G401 (cell line): ENCODE measurements around the gene MAP1S. TPM values are rescaled to one million over a fixed set of nuclear protein-coding genes. Genes with fewer than 3 reads are reported as not detected.

ENCODE experiments used
- DNase-seq: peaks from one replicate; pipeline ENCODE4 v3.0.0-alpha.2; 2015; ENCODE audit warnings: low spot score
- in situ Hi-C: cut with HindIII; loops from 2 replicates; pipeline ENCODE4 v1.10.0; 2016; ENCODE audit warnings: low sequenced_read_pairs, mixed read lengths
- total RNA-seq: library from RNA; depleted of rRNA; stranded (reverse); fragments of >200 nt; shearing (Covaris generic); gene quantifications from 2 replicates; pipeline ENCODE4 v1.2.3, GENCODE V29; 2014

The MAP1S gene
- total RNA-seq, 1 experiment from 2014 or later = 41.7 TPM

DNA sequence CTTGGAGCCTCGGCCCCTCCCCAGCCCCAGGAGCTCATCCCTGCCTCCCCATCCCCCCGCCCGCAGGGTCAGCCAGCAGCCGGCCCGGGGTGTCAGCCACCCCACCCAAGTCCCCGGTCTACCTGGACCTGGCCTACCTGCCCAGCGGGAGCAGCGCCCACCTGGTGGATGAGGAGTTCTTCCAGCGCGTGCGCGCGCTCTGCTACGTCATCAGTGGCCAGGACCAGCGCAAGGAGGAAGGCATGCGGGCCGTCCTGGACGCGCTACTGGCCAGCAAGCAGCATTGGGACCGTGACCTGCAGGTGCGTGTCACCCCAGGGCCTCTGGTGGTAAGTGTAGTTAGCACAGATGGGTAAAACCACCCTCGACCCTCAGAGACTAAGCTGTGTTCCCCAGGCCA, 13.8 kb downstream of the MAP1S start:
- in situ Hi-C loops = no loop called here
- DNase-seq = no peak

GRCh38 chr19:17734146-17734545, 14.9 kb downstream of the MAP1S start:
- in situ Hi-C loops = no loop called here
- DNase-seq = no peak

- in situ Hi-C loops = no loop called here
- DNase-seq = no peak
Measured at GRCh38 chr19:17735410-17735809, 16.1 kb downstream of the MAP1S start.

DNA sequence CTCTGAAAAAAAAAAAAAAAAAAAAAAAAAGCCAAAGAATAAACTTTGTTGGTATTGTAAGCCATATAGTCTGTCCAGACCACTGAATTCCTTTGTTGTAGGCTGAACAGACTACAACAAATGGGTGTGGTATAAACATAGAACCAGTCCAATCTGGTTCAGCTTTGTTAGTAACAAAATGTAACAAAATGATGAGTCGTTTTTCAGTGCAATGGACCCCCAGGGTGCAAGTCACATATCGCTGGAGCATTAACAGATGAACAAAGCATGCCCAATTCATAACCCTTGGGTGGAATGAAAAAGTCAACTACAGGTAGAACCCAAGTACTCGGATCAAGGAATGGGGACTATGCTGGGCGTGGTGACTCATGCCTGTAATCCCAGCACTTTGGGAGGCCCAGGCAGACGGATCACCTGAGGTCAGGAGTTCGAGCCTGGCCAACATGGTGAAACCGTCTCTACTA, 18.4 kb downstream of the MAP1S start:
- in situ Hi-C loops = no loop called here
- no peak for DNase-seq

GRCh38 chr19:17739121-17739875, 20.0 kb downstream of the MAP1S start:
- in situ Hi-C loops = no loop called here
- no peak for DNase-seq

- in situ Hi-C loops = no loop called here
Measured at GRCh38 chr19:17741456-17741855, 22.2 kb downstream of the MAP1S start.

DNA sequence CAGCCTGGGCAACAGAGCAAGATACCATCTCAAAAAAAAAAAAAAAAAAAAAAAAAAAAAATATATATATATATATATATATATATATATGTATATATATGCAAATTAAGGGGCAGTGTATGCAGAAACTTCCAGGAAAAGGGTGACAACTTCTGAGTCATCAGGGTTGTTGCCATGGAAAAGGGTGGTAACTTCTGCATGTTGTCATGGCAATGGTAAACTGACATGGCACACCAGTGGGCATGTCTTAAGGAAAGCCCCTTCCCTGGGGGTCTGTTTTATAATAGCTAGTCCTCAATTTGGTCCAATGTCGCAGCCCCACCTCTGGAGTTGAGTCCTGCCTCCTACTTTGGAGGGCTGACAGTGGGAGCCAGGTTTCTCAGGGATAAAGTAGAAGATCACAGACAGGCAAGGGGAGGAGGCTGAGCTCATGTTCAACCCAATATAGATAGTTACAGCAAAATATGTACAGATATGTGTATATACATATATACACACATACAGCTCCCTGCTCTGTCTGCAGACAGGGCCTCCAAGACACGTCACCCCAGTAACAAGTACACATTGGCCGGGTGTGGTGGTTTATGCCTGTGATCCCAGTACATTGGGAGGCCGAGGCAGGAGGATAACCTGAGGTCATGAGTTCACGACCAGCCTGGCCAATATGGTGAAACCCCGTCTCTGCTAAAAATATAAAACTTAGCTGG, 24.7 kb downstream of the MAP1S start:
- DNase-seq = no peak
- in situ Hi-C loops = no loop called here

More at GRCh38 chr19:17741456-17741855, 22.2 kb downstream of the MAP1S start:
- no peak for DNase-seq

DNA sequence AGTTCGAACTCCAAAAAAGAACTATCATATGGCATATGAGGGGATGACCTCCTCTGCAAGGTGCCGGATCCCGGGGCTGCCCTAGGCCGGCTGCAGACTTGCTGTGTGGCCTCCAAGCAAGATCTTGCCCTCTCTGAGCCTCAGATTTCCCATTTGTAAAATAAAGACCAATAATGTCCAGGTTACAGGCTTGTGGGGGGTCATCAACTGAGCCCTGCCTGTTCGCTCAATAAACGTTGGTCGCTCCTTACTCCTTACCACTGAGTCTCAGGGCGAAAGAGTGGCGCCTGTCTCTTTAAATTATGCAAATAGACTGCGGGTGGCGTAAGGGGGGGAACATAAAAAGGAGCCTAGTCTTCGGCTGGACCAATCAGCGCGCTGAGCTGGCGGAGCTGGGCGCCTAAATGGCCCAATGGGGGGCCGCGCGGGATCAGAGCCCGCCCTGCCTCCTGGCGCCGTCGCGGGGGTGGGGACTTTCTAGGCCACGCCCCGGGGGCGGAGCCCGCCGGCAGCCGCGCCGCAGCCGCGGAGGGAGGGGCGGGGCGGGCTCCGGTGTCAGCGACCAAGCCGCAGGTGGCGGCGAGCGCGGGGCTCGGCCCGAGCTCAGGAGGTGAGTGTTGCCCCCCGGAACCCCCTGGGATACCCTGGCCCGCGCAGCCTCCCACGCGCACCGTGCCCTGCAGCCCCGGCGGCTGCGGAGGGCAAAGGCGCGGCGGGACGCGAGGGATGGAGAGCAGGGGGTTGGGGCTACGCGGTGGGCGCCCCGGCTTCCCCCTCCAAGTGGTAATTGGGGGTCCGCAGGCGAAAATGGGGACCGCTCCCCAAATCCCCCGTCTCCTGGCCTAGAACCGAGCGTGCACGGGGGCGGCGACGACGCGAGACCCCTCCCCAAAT, 28.2 kb downstream of the MAP1S start:
- in situ Hi-C loops = no loop called here
- peak; percentile 98 for DNase-seq

GRCh38 chr19:17748884-17749638, 29.8 kb downstream of the MAP1S start:
- no peak for DNase-seq
- in situ Hi-C loops = no loop called here

GRCh38 chr19:17749912-17750317, 30.6 kb downstream of the MAP1S start:
- in situ Hi-C loops = no loop called here
- peak; percentile 30 for DNase-seq

- in situ Hi-C loops = no loop called here
- DNase-seq = no peak
Measured at GRCh38 chr19:17751103-17751911, 32.0 kb downstream of the MAP1S start, which contains the start of gene FCHO1. FCHO1 (plus strand) TSS chr19:17751477; CDS start chr19:17755165, 3,688 bp downstream.

- no peak for DNase-seq
- in situ Hi-C loops = no loop called here
Measured at GRCh38 chr19:17751912-17752273, 32.6 kb downstream of the MAP1S start.

- no peak for DNase-seq
- in situ Hi-C loops = no loop called here
Measured at GRCh38 chr19:17752865-17753639, 33.8 kb downstream of the MAP1S start.

DNA sequence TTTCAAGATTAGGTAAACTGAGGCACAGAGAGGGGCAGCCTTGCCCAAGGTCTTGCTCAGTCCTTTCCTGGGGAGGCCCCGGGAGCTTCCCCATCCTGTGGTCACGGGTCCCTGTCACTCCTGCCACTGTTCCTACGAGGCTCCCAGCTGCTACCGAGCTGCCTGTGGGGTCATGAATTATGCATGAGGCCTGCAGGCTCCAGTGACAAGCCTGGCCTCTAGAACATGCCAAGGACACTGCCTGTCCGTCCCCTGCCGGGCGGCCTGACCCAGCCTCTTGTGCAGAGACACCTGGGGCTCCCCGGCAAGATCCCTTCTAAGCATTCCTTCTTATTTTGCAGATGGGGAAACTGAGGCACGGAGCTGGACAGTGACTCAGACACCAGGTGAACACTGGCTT, 34.7 kb downstream of the MAP1S start:
- DNase-seq = no peak
- in situ Hi-C loops = no loop called here

- DNase-seq = no peak
- in situ Hi-C loops = no loop called here
Measured at GRCh38 chr19:17754634-17755442, 35.6 kb downstream of the MAP1S start.

DNA sequence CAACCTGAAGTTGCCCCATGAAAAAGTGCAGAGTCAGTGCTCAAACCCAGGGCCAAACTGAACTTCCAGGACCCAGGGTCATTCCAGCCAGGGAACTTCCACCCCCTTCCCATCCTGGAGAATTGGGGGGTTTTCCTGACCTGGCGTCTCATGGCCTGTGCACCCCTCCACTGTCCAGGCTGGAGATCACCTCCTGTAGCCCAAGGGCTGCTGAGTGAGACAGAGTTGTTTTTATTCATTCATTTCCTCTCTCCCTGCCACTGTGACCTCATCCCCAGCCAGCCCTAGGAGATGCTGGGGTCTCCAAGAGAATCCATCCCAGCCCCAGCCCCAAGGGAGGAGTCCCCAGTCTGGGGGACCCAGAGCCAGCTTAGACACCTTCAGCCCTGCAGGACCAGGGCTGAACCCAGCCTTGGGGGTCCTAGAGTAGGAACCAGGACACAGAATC, 36.2 kb downstream of the MAP1S start:
- DNase-seq = no peak
- in situ Hi-C loops = no loop called here
